Posterior vena cava (tissue), 2 donors: Measurements from ENCODE around the gene DCAF4. TPM values are rescaled to one million over a fixed set of nuclear protein-coding genes. Genes with fewer than 3 reads are reported as not detected.
"Not testable (repeated sequence)": the region's sequence is repeated elsewhere in the genome, so short reads cannot be mapped to it uniquely, and the experiment has no call there.

Experiments
- DNase-seq: peaks from one replicate; pipeline ENCODE4 v3.0.0-alpha.2; 2020; ENCODE audit warnings: low spot score
- intact Hi-C, 2 donors: fragments of 100-400 bp; cut with DNase I; formaldehyde crosslinking; loops; one replicate each; pipeline versions ENCODE4 v1.14.1 to v1.14.2; 2022 to 2023
- total RNA-seq, 2 donors: library from RNA; stranded (reverse); fragmentation: NEBNext Ultra II Directional; extraction: Animal tissue kit (Norgen Biotek cat#: 25700); gene quantifications; one replicate each; pipeline ENCODE4 v1.2.1, GENCODE V29; 2021
- donor health status: DM: yes; HTN: yes; CAD: no.
- donor health status: DM: yes; HTN: yes; CAD: no.

DCAF4 gene
- total RNA-seq, 2 donors from 2014 or later, result 7.4 to 11.3 TPM

GRCh38 chr14:73000073-73000472, 73.8 kb downstream of the DCAF4 start:
- DNase-seq, result no peak
- intact Hi-C loops, result no loop called here

DNA sequence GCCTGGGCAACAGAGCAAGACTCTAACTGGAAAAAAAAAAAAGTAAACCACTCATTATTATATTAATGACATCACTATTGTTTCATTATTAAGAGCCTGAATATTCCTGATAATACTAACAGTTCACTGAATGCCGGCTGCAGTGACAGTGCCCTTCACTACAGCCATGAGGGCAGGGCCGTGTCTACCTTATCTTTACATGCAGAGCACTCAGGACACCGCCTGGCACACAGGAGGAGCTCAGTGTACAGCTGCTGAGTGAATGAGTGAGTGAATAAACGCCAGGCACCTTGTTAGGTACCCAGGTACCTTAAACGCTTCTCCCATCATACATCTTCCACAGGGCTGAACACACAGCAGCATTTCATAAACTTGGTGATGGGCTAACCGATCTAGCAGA, 77.4 kb downstream of the DCAF4 start:
- intact Hi-C loops, result no loop called here
- no peak for DNase-seq

- intact Hi-C loops, DNase-seq: not testable (repeated sequence)
Observed at GRCh38 chr14:73004641-73005040, 78.4 kb downstream of the DCAF4 start.

DNA sequence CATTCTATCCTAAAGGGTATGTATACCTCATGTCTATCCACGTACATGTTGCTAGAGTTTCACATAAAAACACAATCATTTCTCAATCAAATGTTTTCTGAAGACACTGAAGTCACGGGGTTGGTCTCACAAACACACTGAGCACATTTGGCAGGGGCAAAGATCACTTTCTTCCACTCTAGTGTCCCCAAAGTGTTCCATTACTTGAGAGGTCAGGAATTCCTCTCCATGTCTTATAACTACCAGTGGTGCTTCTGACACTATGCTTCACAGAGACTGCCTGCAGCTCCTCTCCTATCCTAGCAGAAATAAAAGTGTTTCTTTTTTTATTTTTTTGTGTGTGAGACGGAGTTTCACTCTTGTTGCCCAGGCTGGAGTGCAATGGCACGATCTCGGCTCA, 81.6 kb downstream of the DCAF4 start:
- intact Hi-C loops, result no loop called here
- no peak for DNase-seq

DNA sequence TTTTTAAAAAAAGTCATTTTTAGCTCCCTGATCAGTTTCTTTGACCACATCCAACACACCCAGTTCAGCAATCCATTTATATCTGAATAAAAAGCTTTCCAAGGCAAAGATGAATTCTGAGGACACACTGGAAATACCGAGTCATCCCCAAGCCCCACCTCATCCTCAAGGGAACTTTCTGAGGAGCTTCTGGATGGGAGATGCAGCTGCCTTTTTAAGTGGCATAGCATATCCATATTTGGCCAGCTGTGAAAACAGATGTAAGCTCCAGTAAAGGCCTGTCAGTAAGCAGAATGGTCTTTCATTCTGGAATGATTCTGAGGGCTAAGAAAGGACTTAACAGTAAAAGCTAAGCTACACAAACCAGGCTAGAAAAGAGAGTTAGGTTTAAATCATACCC, 82.2 kb downstream of the DCAF4 start:
- DNase-seq, result no peak

More for the DNA sequence above, 82.2 kb downstream of the DCAF4 start:
- intact Hi-C loops, result no loop called here

Other genes starting within 250 kb of the DCAF4 start
- gene DPF3, start 32.4 kb upstream of the DCAF4 start, total RNA-seq, result under 1 TPM; 0.19 to 0.93 TPM
- 10 to 100 TPM; 15.7 to 17.5 TPM for gene ZFYVE1, start 100.6 kb downstream of the DCAF4 start, total RNA-seq
- 10 to 100 TPM; 55.0 to 57.2 TPM for gene RBM25, start 132.1 kb downstream of the DCAF4 start, total RNA-seq
- gene PSEN1, start 210.0 kb downstream of the DCAF4 start, total RNA-seq, result 10 to 100 TPM; 41.4 to 48.8 TPM